Measurements from ENCODE around the gene SHROOM2. TPM values are rescaled to one million over a fixed set of nuclear protein-coding genes. Genes with fewer than 3 reads are reported as not detected.

Gene SHROOM2
- total and polyA plus RNA-seq, 8 donors: 5.6 to 15.0 (median 13.7) TPM

GRCh38 chrX:9937761-9938160 lies 151.5 kb downstream of the SHROOM2 start:
- H3K27me3 ChIP-seq: no peaks in the 10 kb centered on the region
- no peak for DNase-seq
- intact Hi-C loops (cut with DNase I): no loop called here
- ATAC-seq: no peak
- TF ChIP-seq CTCF (IDR thresholded peaks at IDR 0.05): no peak
- H3K4me3 ChIP-seq: no peak overlapping the region
- H3K9me3 ChIP-seq: no peaks in the 10 kb centered on the region
- no peaks in the 10 kb centered on the region for H3K4me1 ChIP-seq
- no peaks in the 10 kb centered on the region for H3K36me3 ChIP-seq
- no peak overlapping the region for H3K27ac ChIP-seq

GRCh38 chrX:9938516-9938915 lies 152.3 kb downstream of the SHROOM2 start:
- no peak overlapping the region for H3K27ac ChIP-seq
- no peaks in the 10 kb centered on the region for H3K9me3 ChIP-seq
- ATAC-seq (no peak), DNase-seq (no peak)
- no peak overlapping the region for H3K4me3 ChIP-seq
- no peaks in the 10 kb centered on the region for H3K36me3 ChIP-seq
- TF ChIP-seq CTCF (IDR thresholded peaks at IDR 0.05): no peak
- no peaks in the 10 kb centered on the region for H3K4me1 ChIP-seq
- intact Hi-C loops (cut with DNase I): no loop called here
- H3K27me3 ChIP-seq: no peaks in the 10 kb centered on the region

GRCh38 chrX:9940421-9940820 lies 154.2 kb downstream of the SHROOM2 start:
- H3K36me3 ChIP-seq: no peaks in the 10 kb centered on the region
- H3K9me3 ChIP-seq: no peaks in the 10 kb centered on the region
- no peak overlapping the region for H3K4me3 ChIP-seq
- intact Hi-C loops (cut with DNase I): no loop called here
- H3K27me3 ChIP-seq: no peaks in the 10 kb centered on the region
- DNase-seq (no peak), ATAC-seq (no peak)
- no peak overlapping the region for H3K27ac ChIP-seq
- no peaks in the 10 kb centered on the region for H3K4me1 ChIP-seq
- TF ChIP-seq CTCF (IDR thresholded peaks at IDR 0.05): no peak

- Histone ChIP-seq H3K4me1 (no peaks in the 10 kb centered on the region), H3K27ac (no peak overlapping the region), H3K9me3 (no peaks in the 10 kb centered on the region), H3K36me3 (no peaks in the 10 kb centered on the region), H3K4me3 (no peak overlapping the region), H3K27me3 (no peaks in the 10 kb centered on the region)
- intact Hi-C loops (cut with DNase I): no loop called here
- no peak for ATAC-seq
- no peak for DNase-seq
- no peak for TF ChIP-seq CTCF (IDR thresholded peaks at IDR 0.05)
Measured at GRCh38 chrX:9942086-9942485, 155.9 kb downstream of the SHROOM2 start.

- ATAC-seq (no peak), DNase-seq (no peak)
- H3K36me3 ChIP-seq: no peaks in the 10 kb centered on the region
- no peaks in the 10 kb centered on the region for H3K9me3 ChIP-seq
- intact Hi-C loops (cut with DNase I): no loop called here
- H3K4me1 ChIP-seq: no peaks in the 10 kb centered on the region
- no peak for TF ChIP-seq CTCF (IDR thresholded peaks at IDR 0.05)
- no peak overlapping the region for H3K27ac ChIP-seq
- H3K27me3 ChIP-seq: no peaks in the 10 kb centered on the region
- no peak overlapping the region for H3K4me3 ChIP-seq
Measured at GRCh38 chrX:9943420-9943819, 157.2 kb downstream of the SHROOM2 start.
